HCT116 (cell line): ENCODE measurements around the gene ID1.
"Not testable (repeated sequence)": the region's sequence is repeated elsewhere in the genome, so short reads cannot be mapped to it uniquely, and the experiment has no call there.

Experiments
- EZH2 ChIP-seq: fragments of 200-600 bp; sonication (generic); IDR thresholded peaks from 2 replicates; pipeline ENCODE4 v1.6.1; 2017; ENCODE audit warnings: antibody characterized with exemption, mixed run types
- JUND ChIP-seq: IDR thresholded peaks from 2 replicates; pipeline ENCODE4 v1.6.1; 2012
- POLR2A ChIP-seq: IDR thresholded peaks from 2 replicates; pipeline ENCODE4 v1.7.0; 2011; ENCODE audit warnings: borderline replicate concordance; ENCODE audit not compliant: insufficient read depth, insufficient read length; ENCODE audit errors: extremely low read depth
- POLR2AphosphoS5 ChIP-seq: IDR thresholded peaks from 2 replicates; pipeline ENCODE4 v1.6.1; 2011; ENCODE audit warnings: mild to moderate bottlenecking, low read depth, low read length, moderate library complexity
- TF ChIP-seq, protein P1 (sequence below), 3 experiments: fragments of 200-600 bp in 1 of 3; sonication (generic) in 1 of 3; IDR thresholded peaks in 2 of 3; conservative IDR thresholded peaks in 1 of 3; 2 replicates each; pipeline ENCODE4 v1.5.1; 2012 to 2017; ENCODE audit warnings: low read depth in 2 of 3, low read length in 2 of 3, antibody characterized with exemption in 1 of 3, borderline replicate concordance in 1 of 3, control low read depth in 1 of 3, mild to moderate bottlenecking in 1 of 3, mixed read lengths in 1 of 3, mixed run types in 1 of 3, moderate library complexity in 1 of 3; ENCODE audit not compliant: insufficient read depth in 1 of 3
- TF ChIP-seq, protein P2 (sequence below): IDR thresholded peaks from 2 replicates; pipeline ENCODE4 v1.6.1; 2012; ENCODE audit warnings: low read depth

DNA sequence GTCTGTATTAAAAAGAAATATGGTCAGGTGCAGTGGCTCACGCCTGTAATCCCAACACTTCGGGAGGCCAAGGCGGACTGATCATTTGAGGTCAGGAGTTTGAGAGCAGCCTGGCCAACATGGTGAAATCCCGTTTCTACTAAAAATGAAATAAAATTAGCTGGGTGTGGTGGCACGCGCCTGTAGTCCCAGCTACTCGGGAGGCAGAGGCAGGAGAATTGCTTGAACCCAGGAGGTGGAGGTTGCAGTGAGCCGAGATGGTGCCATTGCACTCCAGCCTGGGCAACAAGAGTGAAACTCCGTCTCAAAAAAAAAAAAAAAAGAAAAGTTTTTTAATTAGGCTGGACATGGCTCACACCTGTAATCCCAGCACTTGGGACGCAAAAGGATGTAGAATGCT, 30.1 kb upstream of the ID1 start:
- TF ChIP-seq, protein P1, sequence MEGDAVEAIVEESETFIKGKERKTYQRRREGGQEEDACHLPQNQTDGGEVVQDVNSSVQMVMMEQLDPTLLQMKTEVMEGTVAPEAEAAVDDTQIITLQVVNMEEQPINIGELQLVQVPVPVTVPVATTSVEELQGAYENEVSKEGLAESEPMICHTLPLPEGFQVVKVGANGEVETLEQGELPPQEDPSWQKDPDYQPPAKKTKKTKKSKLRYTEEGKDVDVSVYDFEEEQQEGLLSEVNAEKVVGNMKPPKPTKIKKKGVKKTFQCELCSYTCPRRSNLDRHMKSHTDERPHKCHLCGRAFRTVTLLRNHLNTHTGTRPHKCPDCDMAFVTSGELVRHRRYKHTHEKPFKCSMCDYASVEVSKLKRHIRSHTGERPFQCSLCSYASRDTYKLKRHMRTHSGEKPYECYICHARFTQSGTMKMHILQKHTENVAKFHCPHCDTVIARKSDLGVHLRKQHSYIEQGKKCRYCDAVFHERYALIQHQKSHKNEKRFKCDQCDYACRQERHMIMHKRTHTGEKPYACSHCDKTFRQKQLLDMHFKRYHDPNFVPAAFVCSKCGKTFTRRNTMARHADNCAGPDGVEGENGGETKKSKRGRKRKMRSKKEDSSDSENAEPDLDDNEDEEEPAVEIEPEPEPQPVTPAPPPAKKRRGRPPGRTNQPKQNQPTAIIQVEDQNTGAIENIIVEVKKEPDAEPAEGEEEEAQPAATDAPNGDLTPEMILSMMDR (IDR thresholded peaks at IDR 0.05 in 2 of 3, conservative IDR thresholded peaks at IDR 0.05 in 1 of 3; ENCODE audit: borderline replicate concordance in 1 of 3, insufficient read depth in 1 of 3, low read depth in 2 of 3, low read length in 2 of 3): not testable (repeated sequence)
- TF ChIP-seq JUND, POLR2AphosphoS5, EZH2, POLR2A: not testable (repeated sequence)
- TF ChIP-seq, protein P2, sequence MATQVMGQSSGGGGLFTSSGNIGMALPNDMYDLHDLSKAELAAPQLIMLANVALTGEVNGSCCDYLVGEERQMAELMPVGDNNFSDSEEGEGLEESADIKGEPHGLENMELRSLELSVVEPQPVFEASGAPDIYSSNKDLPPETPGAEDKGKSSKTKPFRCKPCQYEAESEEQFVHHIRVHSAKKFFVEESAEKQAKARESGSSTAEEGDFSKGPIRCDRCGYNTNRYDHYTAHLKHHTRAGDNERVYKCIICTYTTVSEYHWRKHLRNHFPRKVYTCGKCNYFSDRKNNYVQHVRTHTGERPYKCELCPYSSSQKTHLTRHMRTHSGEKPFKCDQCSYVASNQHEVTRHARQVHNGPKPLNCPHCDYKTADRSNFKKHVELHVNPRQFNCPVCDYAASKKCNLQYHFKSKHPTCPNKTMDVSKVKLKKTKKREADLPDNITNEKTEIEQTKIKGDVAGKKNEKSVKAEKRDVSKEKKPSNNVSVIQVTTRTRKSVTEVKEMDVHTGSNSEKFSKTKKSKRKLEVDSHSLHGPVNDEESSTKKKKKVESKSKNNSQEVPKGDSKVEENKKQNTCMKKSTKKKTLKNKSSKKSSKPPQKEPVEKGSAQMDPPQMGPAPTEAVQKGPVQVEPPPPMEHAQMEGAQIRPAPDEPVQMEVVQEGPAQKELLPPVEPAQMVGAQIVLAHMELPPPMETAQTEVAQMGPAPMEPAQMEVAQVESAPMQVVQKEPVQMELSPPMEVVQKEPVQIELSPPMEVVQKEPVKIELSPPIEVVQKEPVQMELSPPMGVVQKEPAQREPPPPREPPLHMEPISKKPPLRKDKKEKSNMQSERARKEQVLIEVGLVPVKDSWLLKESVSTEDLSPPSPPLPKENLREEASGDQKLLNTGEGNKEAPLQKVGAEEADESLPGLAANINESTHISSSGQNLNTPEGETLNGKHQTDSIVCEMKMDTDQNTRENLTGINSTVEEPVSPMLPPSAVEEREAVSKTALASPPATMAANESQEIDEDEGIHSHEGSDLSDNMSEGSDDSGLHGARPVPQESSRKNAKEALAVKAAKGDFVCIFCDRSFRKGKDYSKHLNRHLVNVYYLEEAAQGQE: not testable (repeated sequence)
